Parathyroid adenoma (tissue), 2 donors: ENCODE measurements around the gene JAKMIP3.
"Not testable (repeated sequence)": the region's sequence is repeated elsewhere in the genome, so short reads cannot be mapped to it uniquely, and the experiment has no call there.

ENCODE experiments used
- H2AFZ ChIP-seq: fragments of 300-600 bp; sonication (generic); one replicate; pipeline ENCODE4 v1.7.0; 2017; ENCODE audit warnings: antibody characterized with exemption, mild to moderate bottlenecking
- H3K27ac ChIP-seq: fragments of 300-600 bp; sonication (generic); one replicate; pipeline ENCODE4 v1.7.0; 2017
- H3K27me3 ChIP-seq: fragments of 300-600 bp; sonication (generic); one replicate; pipeline ENCODE4 v1.7.0; 2017; ENCODE audit warnings: low read length; ENCODE audit not compliant: control insufficient read depth, insufficient read depth
- H3K36me3 ChIP-seq: fragments of 300-600 bp; sonication (generic); one replicate; pipeline ENCODE4 v1.7.0; 2017; ENCODE audit warnings: low read length; ENCODE audit not compliant: control insufficient read depth, insufficient read depth
- H3K4me1 ChIP-seq: fragments of 300-600 bp; sonication (generic); one replicate; pipeline ENCODE4 v1.7.0; 2017; ENCODE audit warnings: control low read depth
- H3K4me2 ChIP-seq: fragments of 300-600 bp; sonication (generic); one replicate; pipeline ENCODE4 v1.7.0; 2017; ENCODE audit warnings: low read length
- H3K4me3 ChIP-seq: fragments of 300-600 bp; sonication (generic); one replicate; pipeline ENCODE4 v1.7.0; 2017; ENCODE audit warnings: low read depth, low read length
- H3K79me2 ChIP-seq: fragments of 300-600 bp; sonication (generic); one replicate; pipeline ENCODE4 v1.7.0; 2017; ENCODE audit warnings: control low read depth
- H3K9ac ChIP-seq: fragments of 300-600 bp; sonication (generic); one replicate; pipeline ENCODE4 v1.7.0; 2017; ENCODE audit warnings: mild to moderate bottlenecking
- H3K9me3 ChIP-seq: fragments of 300-600 bp; sonication (generic); one replicate; pipeline ENCODE4 v1.7.0; 2017; ENCODE audit warnings: low read length; ENCODE audit not compliant: control insufficient read depth
- TF ChIP-seq, protein P1 (sequence below): fragments of 300-600 bp; sonication (generic); IDR thresholded peaks from one replicate; pipeline ENCODE4 v1.7.0; 2017; ENCODE audit warnings: antibody characterized with exemption, mild to moderate bottlenecking
- donor health status: primary hyperparathyroidism.

The JAKMIP3 gene

DNA sequence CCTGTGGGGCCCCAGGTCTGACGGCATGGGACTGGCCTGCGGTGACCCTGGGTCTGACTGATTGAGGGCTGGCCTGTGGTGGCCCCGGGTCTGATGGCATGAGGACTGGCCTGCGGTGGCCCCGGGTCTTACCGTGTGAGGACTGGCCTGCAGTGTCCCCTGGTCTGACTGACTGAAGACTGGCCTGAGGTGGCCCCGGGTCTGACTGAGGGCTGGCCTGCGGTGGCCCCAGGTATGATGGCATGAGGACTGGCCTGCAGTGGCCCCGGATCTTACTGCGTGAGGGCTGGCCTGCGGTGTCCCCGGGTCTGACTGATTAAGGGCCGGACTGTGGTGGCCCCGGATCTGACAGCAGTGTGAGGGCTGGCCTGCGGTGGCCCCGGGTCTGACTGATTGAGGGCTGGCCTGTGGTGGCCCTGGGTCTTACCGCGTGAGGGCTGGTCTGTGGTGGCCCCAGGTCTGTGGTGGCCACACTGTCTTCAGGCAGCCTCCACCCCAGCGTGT is 10.9 kb downstream of the JAKMIP3 start:
- no peak overlapping the region for H3K27ac ChIP-seq

DNA sequence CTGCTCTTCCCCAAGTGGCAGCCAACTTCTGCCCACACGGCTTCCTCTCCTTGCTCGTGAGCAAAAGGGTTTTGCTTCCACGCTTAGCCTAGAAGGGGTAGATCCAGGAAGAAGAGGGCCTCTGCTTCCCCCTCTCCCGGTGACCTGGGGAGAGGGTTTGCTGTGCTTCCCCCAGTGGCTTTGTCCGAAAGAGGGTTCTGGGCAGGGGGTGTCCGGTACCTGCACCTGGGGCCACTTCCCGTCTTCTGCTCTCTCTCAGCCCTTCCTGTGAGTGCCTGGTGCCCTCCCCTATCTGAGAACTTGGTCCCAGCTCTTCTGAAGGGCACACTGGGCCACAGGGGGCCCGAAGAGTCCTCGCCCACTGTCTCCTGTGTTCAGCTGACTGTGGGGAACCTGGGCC is 11.3 kb downstream of the JAKMIP3 start:
- Histone ChIP-seq H3K79me2 (no peaks in the 10 kb centered on the region), H3K4me1 (no peaks in the 10 kb centered on the region), H3K36me3 (no peaks in the 10 kb centered on the region), H3K27ac (no peak overlapping the region), H3K9me3 (no peaks in the 10 kb centered on the region), H2AFZ (no peak overlapping the region), H3K4me2 (no peak overlapping the region), H3K27me3 (no peaks in the 10 kb centered on the region), H3K4me3 (no peak overlapping the region), H3K9ac (no peak overlapping the region)
- TF ChIP-seq, protein P1, sequence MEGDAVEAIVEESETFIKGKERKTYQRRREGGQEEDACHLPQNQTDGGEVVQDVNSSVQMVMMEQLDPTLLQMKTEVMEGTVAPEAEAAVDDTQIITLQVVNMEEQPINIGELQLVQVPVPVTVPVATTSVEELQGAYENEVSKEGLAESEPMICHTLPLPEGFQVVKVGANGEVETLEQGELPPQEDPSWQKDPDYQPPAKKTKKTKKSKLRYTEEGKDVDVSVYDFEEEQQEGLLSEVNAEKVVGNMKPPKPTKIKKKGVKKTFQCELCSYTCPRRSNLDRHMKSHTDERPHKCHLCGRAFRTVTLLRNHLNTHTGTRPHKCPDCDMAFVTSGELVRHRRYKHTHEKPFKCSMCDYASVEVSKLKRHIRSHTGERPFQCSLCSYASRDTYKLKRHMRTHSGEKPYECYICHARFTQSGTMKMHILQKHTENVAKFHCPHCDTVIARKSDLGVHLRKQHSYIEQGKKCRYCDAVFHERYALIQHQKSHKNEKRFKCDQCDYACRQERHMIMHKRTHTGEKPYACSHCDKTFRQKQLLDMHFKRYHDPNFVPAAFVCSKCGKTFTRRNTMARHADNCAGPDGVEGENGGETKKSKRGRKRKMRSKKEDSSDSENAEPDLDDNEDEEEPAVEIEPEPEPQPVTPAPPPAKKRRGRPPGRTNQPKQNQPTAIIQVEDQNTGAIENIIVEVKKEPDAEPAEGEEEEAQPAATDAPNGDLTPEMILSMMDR, result no peak

More for the DNA sequence above, 10.9 kb downstream of the JAKMIP3 start:
- Histone ChIP-seq H2AFZ (no peak overlapping the region), H3K4me1 (no peaks in the 10 kb centered on the region), H3K36me3 (no peaks in the 10 kb centered on the region), H3K79me2 (no peaks in the 10 kb centered on the region), H3K27me3 (no peaks in the 10 kb centered on the region), H3K4me2 (no peak overlapping the region), H3K4me3 (no peak overlapping the region), H3K9me3 (no peaks in the 10 kb centered on the region), H3K9ac (no peak overlapping the region)
- TF ChIP-seq, protein P1, result no peak

DNA sequence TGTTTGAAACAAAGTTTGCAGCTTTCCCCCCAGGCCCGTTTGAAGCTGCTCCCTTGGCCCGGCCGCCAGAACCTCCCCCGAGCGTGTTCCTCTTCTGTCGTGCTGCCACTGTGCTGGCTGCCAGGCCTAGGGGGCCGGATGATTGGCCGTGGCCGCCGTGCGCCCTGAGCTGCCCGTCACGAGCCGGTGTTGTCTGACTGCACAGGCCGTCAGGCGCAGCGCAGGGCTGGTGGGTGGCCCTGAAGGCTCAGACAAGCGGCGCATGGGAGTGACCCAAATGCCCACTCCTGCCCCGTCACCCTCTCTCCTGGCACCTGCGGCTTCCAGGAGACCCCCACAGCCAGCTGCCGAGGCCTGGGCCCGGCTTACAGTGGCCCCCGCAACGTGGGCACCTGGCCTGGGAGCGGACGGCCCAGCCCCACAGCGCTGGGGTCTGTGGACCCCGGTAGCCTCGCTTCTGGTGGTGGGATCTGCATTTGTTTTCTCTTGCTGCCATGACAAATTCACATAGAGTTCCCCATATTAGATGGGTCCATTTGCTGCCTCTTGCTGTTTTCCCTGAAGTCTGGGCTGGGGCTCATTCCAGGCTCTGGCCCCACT is 13.1 kb downstream of the JAKMIP3 start:
- Histone ChIP-seq H3K36me3 (no peaks in the 10 kb centered on the region), H3K4me3 (no peak overlapping the region), H2AFZ (no peak overlapping the region), H3K79me2 (no peaks in the 10 kb centered on the region), H3K27me3 (no peaks in the 10 kb centered on the region), H3K9me3 (no peaks in the 10 kb centered on the region), H3K4me1 (no peaks in the 10 kb centered on the region), H3K4me2 (no peak overlapping the region), H3K9ac (no peak overlapping the region), H3K27ac (no peak overlapping the region)
- TF ChIP-seq, protein P1, result no peak

DNA sequence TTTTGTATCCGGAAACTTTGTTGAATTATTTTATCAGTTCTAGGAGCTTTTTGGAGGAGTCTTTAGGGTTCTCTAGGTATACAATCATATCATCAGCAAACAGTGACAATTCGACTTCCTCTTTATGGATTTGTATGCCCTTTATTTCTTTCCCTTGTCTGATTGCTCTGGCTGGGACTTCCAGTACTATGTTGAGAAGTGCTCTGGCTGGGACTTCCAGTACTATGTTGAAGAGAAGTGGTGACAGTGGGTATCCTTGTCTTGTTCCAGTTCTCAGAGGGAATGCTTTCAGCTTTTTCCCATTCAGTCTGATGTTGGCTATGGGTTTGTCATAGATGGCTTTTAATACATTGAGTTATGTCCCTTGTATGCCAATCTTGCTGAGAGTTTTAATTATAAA is 18.6 kb downstream of the JAKMIP3 start:
- H3K27me3 ChIP-seq, H3K27ac ChIP-seq, H3K4me3 ChIP-seq, H2AFZ ChIP-seq, H3K4me1 ChIP-seq, H3K9me3 ChIP-seq, H3K36me3 ChIP-seq, H3K79me2 ChIP-seq, H3K4me2 ChIP-seq, H3K9ac ChIP-seq: not testable (repeated sequence)

DNA sequence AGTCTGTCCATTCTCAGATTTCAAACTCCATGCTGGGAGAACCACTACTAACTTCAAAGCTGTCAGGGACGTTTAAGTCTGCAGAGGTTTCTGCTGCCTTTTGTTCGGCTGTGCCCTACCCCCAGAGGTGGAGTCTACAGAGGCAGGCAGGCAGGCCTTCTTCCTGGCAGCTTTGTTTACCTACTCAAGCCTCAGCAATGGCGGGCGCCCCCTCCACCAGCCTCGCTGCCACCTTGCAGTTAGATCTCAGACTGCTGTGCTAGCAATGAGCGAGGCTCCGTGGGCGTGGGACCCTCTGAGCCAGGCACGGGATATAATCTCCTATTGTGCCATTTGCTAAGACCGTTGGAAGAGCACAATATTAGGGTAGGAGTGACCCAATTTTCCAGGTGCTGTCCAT is 27.5 kb downstream of the JAKMIP3 start:
- H2AFZ ChIP-seq, H3K4me2 ChIP-seq, H3K79me2 ChIP-seq, H3K9ac ChIP-seq, H3K36me3 ChIP-seq, H3K4me3 ChIP-seq, H3K27me3 ChIP-seq, H3K27ac ChIP-seq, H3K4me1 ChIP-seq, H3K9me3 ChIP-seq: not testable (repeated sequence)
